GM12865 (cell line): Measurements from ENCODE around the gene U2AF1L4.
A peak's percentile ranks its signal among the peaks of the same experiment; 100 is the strongest.

Source experiments
- DNase-seq: peaks from one replicate; pipeline ENCODE4 v3.0.0; 2010; ENCODE audit warnings: low read depth
- H3K4me3 ChIP-seq: 2 replicates; pipeline ENCODE4 v1.5.1; 2011; ENCODE audit warnings: mild to moderate bottlenecking, low read depth, low read length, control low read depth
- TF ChIP-seq, protein P1 (sequence below): IDR thresholded peaks from 2 replicates; pipeline ENCODE4 v1.5.1; 2011; ENCODE audit warnings: low read length, control low read depth, low read depth, inconsistent platforms; ENCODE audit not compliant: insufficient read depth; ENCODE audit errors: missing control alignments

U2AF1L4 gene

DNA sequence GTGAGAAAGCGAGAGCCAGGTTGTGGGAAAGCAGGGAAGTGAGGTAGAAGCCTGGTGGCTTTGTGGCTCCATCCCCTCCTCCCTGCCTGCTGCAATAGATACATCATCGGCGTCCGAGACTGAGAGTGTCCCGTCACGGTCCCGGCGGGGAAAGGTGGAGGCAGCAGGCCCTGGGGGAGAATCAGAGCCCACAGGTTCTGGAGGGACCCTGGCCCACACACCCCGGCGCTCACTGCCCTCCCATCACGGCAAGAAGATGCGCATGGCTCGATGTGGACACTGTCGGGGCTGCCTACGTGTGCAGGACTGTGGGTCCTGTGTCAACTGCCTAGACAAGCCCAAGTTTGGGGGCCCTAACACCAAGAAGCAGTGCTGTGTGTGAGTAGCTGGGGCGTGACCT is 22.3 kb downstream of the U2AF1L4 start:
- TF ChIP-seq, protein P1, sequence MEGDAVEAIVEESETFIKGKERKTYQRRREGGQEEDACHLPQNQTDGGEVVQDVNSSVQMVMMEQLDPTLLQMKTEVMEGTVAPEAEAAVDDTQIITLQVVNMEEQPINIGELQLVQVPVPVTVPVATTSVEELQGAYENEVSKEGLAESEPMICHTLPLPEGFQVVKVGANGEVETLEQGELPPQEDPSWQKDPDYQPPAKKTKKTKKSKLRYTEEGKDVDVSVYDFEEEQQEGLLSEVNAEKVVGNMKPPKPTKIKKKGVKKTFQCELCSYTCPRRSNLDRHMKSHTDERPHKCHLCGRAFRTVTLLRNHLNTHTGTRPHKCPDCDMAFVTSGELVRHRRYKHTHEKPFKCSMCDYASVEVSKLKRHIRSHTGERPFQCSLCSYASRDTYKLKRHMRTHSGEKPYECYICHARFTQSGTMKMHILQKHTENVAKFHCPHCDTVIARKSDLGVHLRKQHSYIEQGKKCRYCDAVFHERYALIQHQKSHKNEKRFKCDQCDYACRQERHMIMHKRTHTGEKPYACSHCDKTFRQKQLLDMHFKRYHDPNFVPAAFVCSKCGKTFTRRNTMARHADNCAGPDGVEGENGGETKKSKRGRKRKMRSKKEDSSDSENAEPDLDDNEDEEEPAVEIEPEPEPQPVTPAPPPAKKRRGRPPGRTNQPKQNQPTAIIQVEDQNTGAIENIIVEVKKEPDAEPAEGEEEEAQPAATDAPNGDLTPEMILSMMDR, result no peak
- H3K4me3 ChIP-seq, result no peak overlapping the region

DNA sequence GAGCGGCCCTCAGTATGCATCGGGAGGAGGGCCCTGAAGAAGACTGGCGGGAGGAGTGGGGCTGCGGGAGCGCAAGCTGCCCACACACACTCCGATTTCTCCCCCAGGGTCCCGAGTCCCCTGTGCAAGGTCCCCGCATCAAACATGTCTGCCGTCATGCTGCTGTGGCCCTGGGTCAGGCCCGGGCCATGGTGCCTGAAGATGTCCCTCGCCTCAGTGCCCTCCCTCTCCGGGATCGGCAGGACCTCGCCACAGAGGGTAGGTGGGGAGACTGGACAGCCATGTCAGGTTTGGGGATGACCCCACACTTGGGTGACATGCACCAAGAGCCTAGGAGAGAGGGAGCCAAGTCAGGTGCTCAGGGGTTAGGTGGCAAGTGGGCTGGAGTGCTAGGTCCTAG is 22.8 kb downstream of the U2AF1L4 start:
- H3K4me3 ChIP-seq, result no peak overlapping the region

More for the DNA sequence above, 22.3 kb downstream of the U2AF1L4 start:
- no peak for DNase-seq

DNA sequence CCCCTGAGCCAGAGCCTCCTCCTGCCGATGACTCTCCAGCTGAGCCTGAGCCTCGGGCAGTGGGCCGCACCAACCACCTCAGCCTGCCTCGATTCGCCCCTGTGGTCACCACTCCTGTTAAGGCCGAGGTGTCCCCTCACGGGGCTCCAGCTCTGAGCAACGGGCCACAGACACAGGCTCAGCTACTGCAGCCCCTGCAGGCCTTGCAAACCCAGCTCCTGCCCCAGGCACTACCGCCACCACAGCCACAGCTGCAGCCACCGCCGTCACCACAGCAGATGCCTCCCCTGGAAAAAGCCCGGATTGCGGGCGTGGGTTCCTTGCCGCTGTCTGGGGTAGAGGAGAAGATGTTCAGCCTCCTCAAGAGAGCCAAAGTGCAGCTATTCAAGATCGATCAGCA is 23.8 kb downstream of the U2AF1L4 start:
- no peak for DNase-seq
- TF ChIP-seq, protein P1, result no peak
- H3K4me3 ChIP-seq, result no peak overlapping the region

More for the DNA sequence above, 22.8 kb downstream of the U2AF1L4 start:
- no peak for DNase-seq
- TF ChIP-seq, protein P1, result no peak

DNA sequence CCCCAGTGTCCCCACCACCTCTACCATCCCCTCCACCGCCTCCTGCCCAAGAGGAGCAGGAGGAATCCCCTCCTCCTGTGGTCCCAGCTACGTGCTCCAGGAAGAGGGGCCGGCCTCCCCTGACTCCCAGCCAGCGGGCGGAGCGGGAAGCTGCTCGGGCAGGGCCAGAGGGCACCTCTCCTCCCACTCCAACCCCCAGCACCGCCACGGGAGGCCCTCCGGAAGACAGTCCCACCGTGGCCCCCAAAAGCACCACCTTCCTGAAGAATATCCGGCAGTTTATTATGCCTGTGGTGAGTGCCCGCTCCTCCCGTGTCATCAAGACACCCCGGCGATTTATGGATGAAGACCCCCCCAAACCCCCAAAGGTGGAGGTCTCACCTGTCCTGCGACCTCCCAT is 24.6 kb downstream of the U2AF1L4 start:
- no peak for DNase-seq
- no peak overlapping the region for H3K4me3 ChIP-seq
- TF ChIP-seq, protein P1, result no peak

DNA sequence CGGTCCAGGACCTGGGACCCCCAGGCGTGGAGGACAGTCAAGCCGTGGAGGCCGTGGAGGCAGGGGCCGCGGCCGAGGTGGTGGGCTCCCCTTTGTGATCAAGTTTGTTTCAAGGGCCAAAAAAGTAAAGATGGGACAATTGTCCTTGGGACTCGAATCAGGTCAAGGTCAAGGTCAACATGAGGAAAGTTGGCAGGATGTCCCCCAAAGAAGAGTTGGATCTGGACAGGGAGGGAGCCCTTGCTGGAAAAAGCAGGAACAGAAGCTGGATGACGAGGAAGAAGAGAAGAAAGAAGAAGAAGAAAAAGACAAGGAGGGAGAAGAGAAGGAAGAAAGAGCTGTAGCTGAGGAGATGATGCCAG is 25.1 kb downstream of the U2AF1L4 start:
- DNase-seq, result no peak
- no peak overlapping the region for H3K4me3 ChIP-seq
- TF ChIP-seq, protein P1, result no peak

DNA sequence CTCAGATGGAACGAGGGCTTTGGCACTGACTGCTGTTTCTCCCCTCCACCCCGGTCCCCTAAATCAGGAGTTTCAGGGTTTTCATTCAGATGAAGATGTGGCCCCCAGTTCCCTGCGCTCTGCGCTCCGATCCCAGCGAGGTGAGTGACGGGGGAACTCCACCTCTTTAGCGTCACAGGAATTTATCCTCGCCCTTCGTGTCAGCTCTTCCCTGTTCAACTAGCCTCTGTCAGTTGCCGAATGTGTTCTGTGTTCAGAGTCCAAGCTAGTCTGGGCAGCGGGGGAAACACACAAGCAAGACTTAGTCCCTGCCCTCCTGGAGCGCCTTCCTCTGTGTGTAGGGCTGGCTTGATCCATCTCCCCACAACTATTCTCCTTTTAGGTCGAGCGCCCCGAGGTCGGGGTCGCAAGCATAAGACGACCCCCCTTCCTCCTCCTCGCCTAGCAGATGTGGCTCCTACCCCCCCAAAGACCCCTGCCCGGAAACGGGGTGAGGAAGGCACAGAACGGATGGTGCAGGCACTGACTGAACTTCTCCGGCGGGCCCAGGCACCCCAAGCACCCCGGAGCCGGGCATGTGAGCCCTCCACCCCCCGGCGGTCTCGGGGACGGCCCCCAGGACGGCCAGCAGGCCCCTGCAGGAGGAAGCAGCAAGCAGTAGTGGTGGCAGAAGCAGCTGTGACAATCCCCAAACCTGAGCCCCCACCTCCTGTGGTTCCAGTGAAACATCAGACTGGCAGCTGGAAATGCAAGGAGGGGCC is 25.6 kb downstream of the U2AF1L4 start:
- DNase-seq, result no peak
- TF ChIP-seq, protein P1, result no peak
- peak overlapping the region; percentile 85 for H3K4me3 ChIP-seq

DNA sequence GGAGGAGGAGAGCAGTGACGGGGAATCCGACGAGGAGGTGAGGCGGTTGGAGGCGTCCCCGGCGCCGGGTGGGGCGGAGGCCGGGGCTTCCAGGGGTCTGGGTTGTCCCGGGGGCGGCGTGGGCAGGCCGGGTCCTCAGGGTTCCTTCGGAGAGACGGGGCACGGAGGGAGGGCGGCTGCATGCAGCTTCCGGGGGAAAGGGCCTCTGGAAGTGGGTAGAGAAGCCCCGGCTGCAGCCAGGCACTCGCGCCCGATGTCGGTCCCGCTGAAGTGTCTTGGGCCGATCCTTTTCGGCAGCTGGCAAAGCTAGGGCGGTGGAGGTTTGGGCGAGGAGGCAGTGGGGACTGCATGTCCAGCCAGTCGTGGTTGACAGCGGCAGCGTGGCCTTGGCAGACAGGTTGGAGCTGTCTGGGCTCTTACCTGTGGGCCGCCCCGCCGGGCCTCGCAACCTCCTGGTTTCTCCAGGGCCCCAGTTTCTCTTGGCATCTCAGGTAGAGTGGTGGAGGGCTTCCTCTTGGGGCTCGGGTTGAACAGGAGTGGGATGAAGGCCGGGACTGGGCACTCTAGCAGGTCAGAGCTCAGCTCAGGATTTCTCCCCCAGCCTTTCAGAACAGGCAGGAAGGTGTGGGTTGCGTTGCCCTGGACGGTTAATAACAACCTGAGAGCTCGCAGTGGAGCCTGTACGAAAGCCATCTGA is 26.7 kb downstream of the U2AF1L4 start:
- TF ChIP-seq, protein P1, result no peak
- peak; percentile 65 for DNase-seq
- peak overlapping the region; percentile 85 for H3K4me3 ChIP-seq
